GM06990 (cell line): ENCODE results near the gene BBX.

Experiments used
- DNase-seq: peaks from one replicate; pipeline ENCODE4 v3.0.0-alpha.2; 2011; ENCODE audit not compliant: insufficient read length; ENCODE audit errors: extremely low read depth
- H3K27me3 ChIP-seq: replicated peaks from 2 replicates; pipeline ENCODE4 v1.6.0; 2011; ENCODE audit warnings: low read length; ENCODE audit not compliant: control insufficient read depth, insufficient read depth
- H3K36me3 ChIP-seq: 2 replicates; pipeline ENCODE4 v1.5.1; 2011; ENCODE audit warnings: low read length; ENCODE audit not compliant: control insufficient read depth, insufficient read depth
- H3K4me3 ChIP-seq: replicated peaks from 2 replicates; pipeline ENCODE4 v1.5.1; 2011; ENCODE audit warnings: low read depth, mild to moderate bottlenecking, control low read depth, low read length
- CTCF ChIP-seq: IDR thresholded peaks from 2 replicates; pipeline ENCODE4 v1.5.1; 2011; ENCODE audit warnings: low read length, control low read depth, mild to moderate bottlenecking, inconsistent platforms; ENCODE audit not compliant: insufficient read depth, poor library complexity, severe bottlenecking

BBX gene

DNA sequence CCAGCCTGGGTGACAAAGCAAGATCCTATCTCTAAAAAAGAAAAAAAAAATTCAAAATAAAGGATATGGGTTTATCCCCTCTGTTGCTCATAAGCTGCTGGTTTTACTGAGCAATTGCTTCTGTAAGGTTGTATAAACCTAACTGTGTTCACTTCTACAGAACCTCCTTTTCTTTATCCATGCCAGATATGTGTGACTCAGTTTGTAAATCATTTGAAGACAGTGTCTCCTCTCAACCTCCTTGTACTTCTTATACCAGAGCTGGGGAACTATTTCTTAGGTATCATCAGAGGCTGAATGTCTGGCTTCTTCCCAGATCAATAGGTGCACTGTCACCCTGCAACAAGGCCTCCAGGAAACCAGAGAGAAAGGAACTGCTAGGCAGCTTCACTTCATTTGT is 294.3 kb downstream of the BBX start:
- H3K27me3 ChIP-seq = no peaks in the 10 kb centered on the region
- TF ChIP-seq CTCF = no peak
- DNase-seq = no peak
- H3K4me3 ChIP-seq = no peak overlapping the region
- H3K36me3 ChIP-seq = no peaks in the 10 kb centered on the region

GRCh38 chr3:107818025-107818424 is 295.3 kb downstream of the BBX start:
- Histone ChIP-seq H3K27me3 (no peaks in the 10 kb centered on the region), H3K36me3 (no peaks in the 10 kb centered on the region), H3K4me3 (no peak overlapping the region)
- no peak for DNase-seq
- TF ChIP-seq CTCF = no peak

DNA sequence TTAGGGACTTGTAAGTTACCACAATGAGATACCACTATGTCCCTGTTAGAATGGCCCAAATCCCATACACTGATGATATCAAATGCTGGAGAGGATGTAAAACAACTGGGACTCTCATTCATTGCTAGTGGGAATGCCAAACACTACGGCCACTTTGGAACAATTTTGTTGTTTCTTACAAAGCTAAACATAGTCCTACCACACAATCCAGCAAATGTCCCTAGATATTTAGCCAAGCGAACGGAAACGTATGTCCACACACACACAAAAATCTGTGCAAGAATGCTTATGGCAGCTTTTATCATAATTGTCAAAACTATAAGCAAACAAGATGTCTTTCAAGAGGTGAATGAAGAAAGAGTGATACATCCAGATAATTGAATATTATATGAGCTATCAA is 296.9 kb downstream of the BBX start:
- no peaks in the 10 kb centered on the region for H3K27me3 ChIP-seq
- H3K4me3 ChIP-seq = no peak overlapping the region
- H3K36me3 ChIP-seq = no peaks in the 10 kb centered on the region
- TF ChIP-seq CTCF = no peak
- DNase-seq = no peak

DNA sequence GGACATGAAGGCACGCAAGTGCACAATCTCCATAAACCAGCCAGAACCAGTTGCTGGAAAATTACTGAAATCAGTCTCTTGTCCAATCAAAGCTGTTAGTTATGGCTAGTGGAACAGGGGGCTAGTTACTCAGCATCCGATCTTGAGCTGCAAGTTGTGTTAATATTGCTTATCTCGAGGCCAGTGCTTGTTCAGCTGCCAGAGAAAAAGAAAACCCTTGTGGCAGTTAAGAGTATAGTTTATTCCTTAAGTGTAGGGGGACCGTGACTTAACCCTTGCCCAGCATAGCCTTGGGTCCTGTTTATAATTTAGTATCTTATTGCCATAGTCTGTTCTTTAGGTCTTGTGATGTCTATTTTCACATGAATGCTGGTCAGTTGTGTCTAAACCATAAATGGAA is 299.5 kb downstream of the BBX start:
- TF ChIP-seq CTCF = no peak
- H3K27me3 ChIP-seq = no peaks in the 10 kb centered on the region
- no peak for DNase-seq
- no peak overlapping the region for H3K4me3 ChIP-seq
- H3K36me3 ChIP-seq = no peaks in the 10 kb centered on the region

DNA sequence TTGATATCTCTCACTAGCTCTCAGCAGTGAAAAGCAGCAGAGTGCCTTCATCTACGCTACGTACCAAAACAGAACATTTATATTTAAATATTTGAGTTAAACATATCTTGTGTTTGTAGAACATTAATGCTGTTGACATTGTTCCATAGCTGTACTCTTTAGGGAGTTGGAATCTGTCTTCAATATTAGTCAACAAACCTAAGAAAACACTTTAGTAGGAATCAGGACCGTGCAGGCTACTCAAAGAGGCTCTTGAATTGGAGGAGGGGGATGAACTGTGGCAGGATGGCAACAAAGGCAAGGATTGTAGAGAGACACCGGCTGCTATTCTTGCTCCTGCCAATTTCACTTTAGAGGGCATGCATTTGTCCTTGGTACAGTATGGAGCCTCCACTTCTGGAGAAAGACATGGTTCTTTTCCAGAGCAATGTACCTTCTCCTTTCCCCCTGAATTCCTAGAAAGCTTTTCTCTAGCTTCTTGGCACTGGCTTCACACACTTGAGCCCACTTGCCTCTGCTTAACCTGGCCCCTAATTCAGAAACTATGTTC is 302.1 kb downstream of the BBX start:
- Histone ChIP-seq H3K4me3 (no peak overlapping the region), H3K36me3 (no peaks in the 10 kb centered on the region), H3K27me3 (no peaks in the 10 kb centered on the region)
- no peak for TF ChIP-seq CTCF
- no peak for DNase-seq

- H3K27me3 ChIP-seq = no peaks in the 10 kb centered on the region
- H3K36me3 ChIP-seq = no peaks in the 10 kb centered on the region
- TF ChIP-seq CTCF = no peak
- no peak overlapping the region for H3K4me3 ChIP-seq
- DNase-seq = no peak
Measured at GRCh38 chr3:107825556-107825955, 302.8 kb downstream of the BBX start.
